Stomach (tissue), 19 donors: ENCODE data around the gene SLC26A1. TPM values are rescaled to one million over a fixed set of nuclear protein-coding genes. Genes with fewer than 3 reads are reported as not detected.
A peak's percentile ranks its signal among the peaks of the same experiment; 100 is the strongest.

Experiments used
- DNase-seq, 2 donors: peaks; one replicate each; pipeline versions ENCODE4 v3.0.0 to v3.0.0-alpha.2; 2013 to 2019
- H3K27ac ChIP-seq, 5 donors: fragments of 200-600 bp in 4 of 5; sonication (generic) in 4 of 5; one replicate each; pipeline ENCODE4 v1.5.1; 2013 to 2019; ENCODE audit warnings: mild to moderate bottlenecking in 1 of 5, moderate library complexity in 1 of 5
- H3K27me3 ChIP-seq, 3 donors: fragments of 200-600 bp; sonication (generic); one replicate each; pipeline ENCODE4 v1.5.1; 2017 to 2019; ENCODE audit warnings: mixed run types in 1 of 3
- H3K36me3 ChIP-seq, 4 donors: fragments of 200-600 bp; sonication (generic); 1 replicate in 3 of 4; 2 replicates in 1 of 4; pipeline ENCODE4 v1.5.1; 2016 to 2019
- H3K4me1 ChIP-seq, 4 donors: fragments of 200-600 bp; sonication (generic); one replicate each; pipeline ENCODE4 v1.5.1; 2016 to 2019
- H3K4me3 ChIP-seq, 4 donors: fragments of 200-600 bp; sonication (generic) in 3 of 4; one replicate each; pipeline ENCODE4 v1.5.1; 2016 to 2019; ENCODE audit warnings: mild to moderate bottlenecking in 1 of 4
- H3K9me3 ChIP-seq, 4 donors: fragments of 200-600 bp; sonication (generic); one replicate each; pipeline ENCODE4 v1.5.1; 2016 to 2019
- CTCF ChIP-seq, 7 experiments: fragments of 450-650 bp in 4 of 7; fragments of 200-600 bp in 3 of 7; sonication (generic) in 3 of 7; IDR thresholded peaks; one replicate each; pipeline ENCODE4 v1.5.1; 2016 to 2019; ENCODE audit warnings: antibody characterized with exemption in 7 of 7, control low read depth in 2 of 7, mild to moderate bottlenecking in 1 of 7
- EP300 ChIP-seq: sonication (generic); formaldehyde crosslinking; IDR thresholded peaks from one replicate; pipeline ENCODE4 v1.6.1; 2017; ENCODE audit warnings: antibody characterized with exemption
- POLR2A ChIP-seq, 4 donors: fragments of 450-650 bp; IDR thresholded peaks; one replicate each; pipeline ENCODE4 v1.6.1; 2016; ENCODE audit warnings: antibody characterized with exemption in 4 of 4, control low read depth in 2 of 4, mild to moderate bottlenecking in 1 of 4, moderate library complexity in 1 of 4
- POLR2AphosphoS5 ChIP-seq, 3 donors: sonication (generic); formaldehyde crosslinking; IDR thresholded peaks; one replicate each; pipeline ENCODE4 v1.6.1; 2016; ENCODE audit warnings: antibody characterized with exemption in 3 of 3
- WGBS, 5 donors: extraction: QIAGEN DNeasy Blood & Tissue Kit in 3 of 5; methylation state at CpG; one replicate each; pipeline versions ENCODE4 v1.1.5 to v1.1.7; 2013 to 2018; 5-methylcytosine and 5-hydroxymethylcytosine counted together
- intact Hi-C: fragments of 100-400 bp; cut with DNase I; formaldehyde crosslinking; loops from one replicate; pipeline ENCODE4 v1.15.1; 2023; ENCODE audit warnings: low total_unique reads
- long read RNA-seq, 10 donors: transcript quantifications; one replicate each; lab custom pipeline, GENCODE V29; 2026
- polyA plus RNA-seq, 3 donors: library from polyadenylated mRNA; stranded (reverse); fragments of 200-250 nt; gene quantifications; one replicate each; pipeline ENCODE4 v1.2.3, GENCODE V29; 2013
- total RNA-seq, 5 donors: library from RNA; depleted of rRNA; stranded (reverse); fragments of >200 nt; gene quantifications; one replicate each; pipeline versions ENCODE4 v1.1.0 to v1.2.3, GENCODE V29; 2014 to 2016
- donor health status: healthy with polysubstance abuse.
- donor health status: Bipolar disorder and iron deficiency.
- donor health status: healthy.

Gene SLC26A1, protein sequence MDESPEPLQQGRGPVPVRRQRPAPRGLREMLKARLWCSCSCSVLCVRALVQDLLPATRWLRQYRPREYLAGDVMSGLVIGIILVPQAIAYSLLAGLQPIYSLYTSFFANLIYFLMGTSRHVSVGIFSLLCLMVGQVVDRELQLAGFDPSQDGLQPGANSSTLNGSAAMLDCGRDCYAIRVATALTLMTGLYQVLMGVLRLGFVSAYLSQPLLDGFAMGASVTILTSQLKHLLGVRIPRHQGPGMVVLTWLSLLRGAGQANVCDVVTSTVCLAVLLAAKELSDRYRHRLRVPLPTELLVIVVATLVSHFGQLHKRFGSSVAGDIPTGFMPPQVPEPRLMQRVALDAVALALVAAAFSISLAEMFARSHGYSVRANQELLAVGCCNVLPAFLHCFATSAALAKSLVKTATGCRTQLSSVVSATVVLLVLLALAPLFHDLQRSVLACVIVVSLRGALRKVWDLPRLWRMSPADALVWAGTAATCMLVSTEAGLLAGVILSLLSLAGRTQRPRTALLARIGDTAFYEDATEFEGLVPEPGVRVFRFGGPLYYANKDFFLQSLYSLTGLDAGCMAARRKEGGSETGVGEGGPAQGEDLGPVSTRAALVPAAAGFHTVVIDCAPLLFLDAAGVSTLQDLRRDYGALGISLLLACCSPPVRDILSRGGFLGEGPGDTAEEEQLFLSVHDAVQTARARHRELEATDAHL
- total RNA-seq (1 to 10 TPM in 2 of 5 donors, under 1 TPM in 1, not detected in 2; 0.18 to 5.8 (median 3.5) TPM), polyA plus RNA-seq (1 to 10 TPM in 1 of 3 donors, under 1 TPM in 1, not detected in 1; 0.68 to 8.9 TPM)
- long read RNA-seq, donor 1 = 0 reads
- long read RNA-seq, donor 2 = 0 reads
- long read RNA-seq, donor 3 = 0 reads
- long read RNA-seq, donor 4 = 0 reads
- long read RNA-seq, donor 5 = 0 reads
- long read RNA-seq, donor 6 = 0 reads
- long read RNA-seq, donor 7 = 0 reads
- long read RNA-seq, donor 8 = 0 reads
- long read RNA-seq, donor 9 = 0 reads
- long read RNA-seq, donor 10 = 0 reads

- peak within 1 kb of the TSS; percentile 87 to 96 (median 93) for H3K27ac ChIP-seq
- WGBS, 5 donors = 33 to 67% (median 50%) methylated on average over 8 to 37 of the region's 37 CpGs
- peaks cover 0 to 30% (median 18%) of the 10 kb centered on the region in 3 donors for H3K27me3 ChIP-seq
- no peak for TF ChIP-seq POLR2A (IDR thresholded peaks at IDR 0.05)
- TF ChIP-seq CTCF (IDR thresholded peaks at IDR 0.05) = no peak
- no peak for TF ChIP-seq EP300
- TF ChIP-seq POLR2AphosphoS5 (IDR thresholded peaks at IDR 0.05) = no peak
- H3K4me3 ChIP-seq = peak within 1 kb of the TSS in 3 of 4 donors; percentile 17 to 28 (median 19)
- peak; percentile 60 to 85 for DNase-seq
- intact Hi-C loops = no loop called here
- no peaks in the 10 kb centered on the region for H3K9me3 ChIP-seq
- peaks cover 30 to 61% (median 56%) of the 10 kb centered on the region in 4 donors for H3K4me1 ChIP-seq
- peaks cover 0 to 33% (median 21%) of the 10 kb centered on the region in 4 donors for H3K36me3 ChIP-seq
Observed at GRCh38 chr4:993111-994029, at the start of gene SLC26A1. SLC26A1 (minus strand) TSS chr4:993404; CDS start chr4:991703, 1,701 bp downstream.

DNA sequence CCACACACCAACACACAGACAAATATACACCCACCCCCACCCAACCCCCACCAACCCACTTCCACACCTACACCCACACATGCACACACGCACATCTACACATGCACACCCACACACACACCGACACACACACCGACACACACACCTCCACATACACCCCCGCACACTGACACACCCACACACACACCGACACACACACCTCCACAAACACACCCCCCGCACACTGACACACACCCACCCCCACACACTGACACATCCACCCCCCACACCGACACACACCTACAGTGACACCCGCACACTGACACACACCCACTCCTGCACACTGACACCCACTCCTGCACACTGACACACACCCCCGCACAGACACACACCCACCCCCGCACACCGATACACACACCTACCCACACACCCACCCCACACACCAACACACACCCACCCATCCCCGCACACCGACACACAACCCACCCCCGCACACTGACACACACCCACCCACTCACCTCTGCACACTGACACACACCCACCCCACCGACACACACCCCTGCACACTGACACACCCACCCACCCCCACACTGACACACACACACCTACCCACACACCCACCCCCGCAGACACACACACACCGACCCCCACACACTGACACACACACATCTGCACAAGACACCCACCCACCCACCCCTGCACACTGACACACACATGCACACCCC lies 49.3 kb upstream of the SLC26A1 start:
- peaks cover 46 to 84% (median 70%) of the 10 kb centered on the region in 4 donors for H3K4me1 ChIP-seq
- H3K27ac ChIP-seq = no peak overlapping the region
- DNase-seq = no peak
- no peak overlapping the region for H3K4me3 ChIP-seq
- intact Hi-C loops = no loop called here
- 81 to 90% (median 82%) methylated on average over 17 of the region's 17 CpGs for WGBS, 5 donors
- no peak for TF ChIP-seq EP300
- no peak for TF ChIP-seq POLR2A (IDR thresholded peaks at IDR 0.05)
- TF ChIP-seq POLR2AphosphoS5 (IDR thresholded peaks at IDR 0.05) = no peak
- no peaks in the 10 kb centered on the region for H3K9me3 ChIP-seq
- no peaks in the 10 kb centered on the region for H3K36me3 ChIP-seq
- H3K27me3 ChIP-seq = peaks cover 0 to 46% (median 23%) of the 10 kb centered on the region in 3 donors

DNA sequence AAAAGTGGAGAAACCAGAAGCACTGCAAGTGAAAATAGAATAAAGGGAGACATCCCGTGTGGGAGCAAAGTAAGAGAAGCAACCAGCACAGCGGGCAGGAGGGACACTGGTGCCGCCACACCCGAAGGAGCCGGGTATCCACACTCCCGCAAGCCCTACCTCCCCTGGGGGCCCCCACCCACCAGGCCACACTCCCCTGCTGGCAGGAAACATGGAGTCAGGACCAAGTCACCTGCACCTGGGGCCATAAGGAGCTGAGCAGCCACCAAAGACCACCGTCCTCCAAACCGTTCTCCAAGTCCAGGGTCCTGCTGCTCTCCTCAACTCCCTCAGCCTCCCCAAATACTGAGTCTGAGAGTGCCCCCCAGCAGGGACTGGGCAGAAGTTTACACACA lies 48.7 kb upstream of the SLC26A1 start:
- H3K36me3 ChIP-seq = no peaks in the 10 kb centered on the region
- H3K27ac ChIP-seq = peak overlapping the region in 1 of 5 donors; percentile 33
- H3K4me3 ChIP-seq = no peak overlapping the region
- H3K4me1 ChIP-seq = peaks cover 41 to 78% (median 64%) of the 10 kb centered on the region in 4 donors
- peaks cover 0 to 46% (median 23%) of the 10 kb centered on the region in 3 donors for H3K27me3 ChIP-seq
- 22 to 51% (median 42%) methylated on average over 7 to 8 of the region's 8 CpGs for whole genome bisulfite sequencing, 5 donors
- no peak for DNase-seq
- intact Hi-C loops = no loop called here
- H3K9me3 ChIP-seq = no peaks in the 10 kb centered on the region
- TF ChIP-seq POLR2AphosphoS5 (IDR thresholded peaks at IDR 0.05) = no peak
- TF ChIP-seq CTCF (IDR thresholded peaks at IDR 0.05) = no peak
- no peak for TF ChIP-seq POLR2A (IDR thresholded peaks at IDR 0.05)
- TF ChIP-seq EP300 = no peak
